ENCODE results near the gene C22orf42.

The C22orf42 gene, protein sequence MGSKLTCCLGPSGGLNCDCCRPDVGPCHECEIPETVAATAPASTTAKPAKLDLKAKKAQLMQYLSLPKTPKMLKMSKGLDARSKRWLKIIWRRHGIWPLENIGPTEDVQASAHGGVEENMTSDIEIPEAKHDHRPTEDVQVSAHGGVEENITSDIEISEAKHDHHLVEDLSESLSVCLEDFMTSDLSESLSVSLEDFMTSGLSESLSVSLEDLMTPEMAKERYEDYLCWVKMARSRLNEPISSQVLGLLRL

DNA sequence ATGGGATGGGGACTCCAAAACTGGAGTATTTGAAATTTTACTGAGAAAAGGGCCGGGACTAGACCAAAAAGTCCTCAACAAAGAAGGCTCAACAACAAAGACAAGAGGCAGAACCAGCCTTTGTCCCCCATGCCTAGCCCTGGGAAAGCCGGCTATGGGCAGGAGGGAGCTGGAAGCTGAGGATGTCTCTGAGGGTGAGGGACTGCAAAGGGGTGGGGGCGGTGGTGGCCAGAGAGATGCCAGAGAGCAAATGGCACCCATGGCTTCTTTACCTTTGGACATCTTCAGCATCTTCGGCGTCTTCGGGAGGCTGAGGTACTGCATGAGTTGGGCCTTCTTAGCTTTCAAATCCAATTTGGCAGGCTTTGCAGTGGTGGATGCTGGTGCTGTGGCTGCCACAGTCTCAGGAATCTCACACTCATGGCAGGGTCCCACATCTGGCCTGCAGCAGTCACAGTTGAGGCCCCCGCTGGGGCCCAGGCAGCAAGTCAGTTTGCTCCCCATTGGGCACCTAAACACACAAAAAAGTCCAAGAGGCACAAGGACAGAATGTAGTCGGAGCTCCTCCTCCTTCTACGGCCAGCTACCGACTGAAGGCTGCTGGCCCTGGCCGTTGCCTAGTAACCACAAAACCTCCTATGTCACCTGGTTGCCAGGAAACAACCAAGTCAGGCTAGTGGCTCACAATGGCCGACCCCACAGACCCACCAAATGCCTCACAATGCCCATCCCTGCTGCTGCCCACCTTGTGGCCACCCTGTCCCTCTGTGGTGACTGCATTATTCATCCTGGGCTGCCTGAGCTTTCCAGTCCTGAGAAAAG, at the start of gene C22orf42:
C22orf42 (minus strand) TSS at position 592 of the 822 bp plus-strand sequence; CDS start at position 504, 88 bp downstream.
- H3K9me3 Mint-ChIP-seq = no peaks in the 10 kb centered on the region
- H3K27me3 Mint-ChIP-seq (ENCODE audit: low read depth, poor library complexity) = peaks cover 9% of the 10 kb centered on the region
- H3K4me3 Mint-ChIP-seq = no peak within 1 kb of the TSS
- TF ChIP-seq, protein P1, sequence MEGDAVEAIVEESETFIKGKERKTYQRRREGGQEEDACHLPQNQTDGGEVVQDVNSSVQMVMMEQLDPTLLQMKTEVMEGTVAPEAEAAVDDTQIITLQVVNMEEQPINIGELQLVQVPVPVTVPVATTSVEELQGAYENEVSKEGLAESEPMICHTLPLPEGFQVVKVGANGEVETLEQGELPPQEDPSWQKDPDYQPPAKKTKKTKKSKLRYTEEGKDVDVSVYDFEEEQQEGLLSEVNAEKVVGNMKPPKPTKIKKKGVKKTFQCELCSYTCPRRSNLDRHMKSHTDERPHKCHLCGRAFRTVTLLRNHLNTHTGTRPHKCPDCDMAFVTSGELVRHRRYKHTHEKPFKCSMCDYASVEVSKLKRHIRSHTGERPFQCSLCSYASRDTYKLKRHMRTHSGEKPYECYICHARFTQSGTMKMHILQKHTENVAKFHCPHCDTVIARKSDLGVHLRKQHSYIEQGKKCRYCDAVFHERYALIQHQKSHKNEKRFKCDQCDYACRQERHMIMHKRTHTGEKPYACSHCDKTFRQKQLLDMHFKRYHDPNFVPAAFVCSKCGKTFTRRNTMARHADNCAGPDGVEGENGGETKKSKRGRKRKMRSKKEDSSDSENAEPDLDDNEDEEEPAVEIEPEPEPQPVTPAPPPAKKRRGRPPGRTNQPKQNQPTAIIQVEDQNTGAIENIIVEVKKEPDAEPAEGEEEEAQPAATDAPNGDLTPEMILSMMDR (IDR thresholded peaks at IDR 0.05) = no peak
- no peak for DNase-seq
- H3K36me3 Mint-ChIP-seq (ENCODE audit: low read depth) = no peaks in the 10 kb centered on the region
- no peak within 1 kb of the TSS for H3K27ac Mint-ChIP-seq
- H3K4me1 Mint-ChIP-seq = peaks cover 2% of the 10 kb centered on the region

DNA sequence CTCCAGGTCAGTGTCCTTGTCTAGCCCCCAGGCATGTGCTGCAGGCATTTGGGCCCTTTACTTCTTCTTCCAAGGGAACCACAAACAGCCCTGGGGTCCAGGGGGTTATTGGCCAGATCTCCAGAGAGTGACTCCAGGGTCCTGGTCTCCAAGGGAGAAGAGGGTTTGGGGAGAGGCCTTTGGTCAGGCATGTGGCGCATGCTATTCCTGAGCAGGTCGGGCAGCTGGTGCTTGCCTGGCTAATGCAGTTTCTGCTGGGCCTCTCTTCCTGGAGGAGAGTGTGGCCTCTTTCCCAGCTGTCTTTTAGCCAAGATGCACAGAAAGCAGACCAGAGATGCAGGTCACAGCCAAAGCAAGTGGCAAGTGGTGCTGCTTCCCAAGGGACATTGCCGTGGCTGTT, 49.6 kb upstream of the C22orf42 start:
- no peak for DNase-seq
- Mint-ChIP-seq H3K36me3 (ENCODE audit: low read depth) (no peaks in the 10 kb centered on the region), H3K27ac (no peak overlapping the region), H3K9me3 (no peaks in the 10 kb centered on the region), H3K27me3 (ENCODE audit: low read depth, poor library complexity) (peaks cover 53% of the 10 kb centered on the region), H3K4me3 (no peak overlapping the region), H3K4me1 (peaks cover 23% of the 10 kb centered on the region)
- TF ChIP-seq, protein P1 (IDR thresholded peaks at IDR 0.05) = no peak

DNA sequence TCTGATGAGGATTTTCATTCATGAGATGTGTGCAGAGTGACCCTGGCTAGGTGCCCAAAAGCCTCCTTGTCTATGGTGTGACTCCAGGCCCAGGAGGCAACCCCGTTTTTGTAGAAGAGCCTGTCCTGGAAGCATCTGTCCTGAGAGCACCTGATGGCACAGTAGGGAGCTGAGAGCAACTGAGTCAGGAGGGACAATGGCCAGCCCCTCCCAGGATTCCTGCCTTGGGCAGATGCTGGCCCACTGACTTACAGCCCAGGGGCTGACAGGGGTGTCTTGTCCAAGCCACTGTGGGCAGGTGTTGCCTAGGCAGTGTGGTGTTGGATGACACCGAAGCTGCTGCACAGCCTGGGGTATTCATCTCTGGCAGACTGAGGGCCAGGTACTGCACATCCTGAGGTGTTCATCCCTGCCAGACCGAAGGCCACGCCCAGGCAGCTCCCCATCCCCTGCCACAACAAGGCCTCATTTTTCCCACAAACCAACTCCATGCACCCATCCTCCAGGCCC, 48.9 kb upstream of the C22orf42 start:
- Mint-ChIP-seq H3K4me3 (no peak overlapping the region), H3K27me3 (ENCODE audit: low read depth, poor library complexity) (peaks cover 59% of the 10 kb centered on the region), H3K36me3 (ENCODE audit: low read depth) (no peaks in the 10 kb centered on the region), H3K4me1 (peaks cover 30% of the 10 kb centered on the region), H3K27ac (no peak overlapping the region), H3K9me3 (no peaks in the 10 kb centered on the region)
- DNase-seq = no peak
- TF ChIP-seq, protein P1 (IDR thresholded peaks at IDR 0.05) = no peak

DNA sequence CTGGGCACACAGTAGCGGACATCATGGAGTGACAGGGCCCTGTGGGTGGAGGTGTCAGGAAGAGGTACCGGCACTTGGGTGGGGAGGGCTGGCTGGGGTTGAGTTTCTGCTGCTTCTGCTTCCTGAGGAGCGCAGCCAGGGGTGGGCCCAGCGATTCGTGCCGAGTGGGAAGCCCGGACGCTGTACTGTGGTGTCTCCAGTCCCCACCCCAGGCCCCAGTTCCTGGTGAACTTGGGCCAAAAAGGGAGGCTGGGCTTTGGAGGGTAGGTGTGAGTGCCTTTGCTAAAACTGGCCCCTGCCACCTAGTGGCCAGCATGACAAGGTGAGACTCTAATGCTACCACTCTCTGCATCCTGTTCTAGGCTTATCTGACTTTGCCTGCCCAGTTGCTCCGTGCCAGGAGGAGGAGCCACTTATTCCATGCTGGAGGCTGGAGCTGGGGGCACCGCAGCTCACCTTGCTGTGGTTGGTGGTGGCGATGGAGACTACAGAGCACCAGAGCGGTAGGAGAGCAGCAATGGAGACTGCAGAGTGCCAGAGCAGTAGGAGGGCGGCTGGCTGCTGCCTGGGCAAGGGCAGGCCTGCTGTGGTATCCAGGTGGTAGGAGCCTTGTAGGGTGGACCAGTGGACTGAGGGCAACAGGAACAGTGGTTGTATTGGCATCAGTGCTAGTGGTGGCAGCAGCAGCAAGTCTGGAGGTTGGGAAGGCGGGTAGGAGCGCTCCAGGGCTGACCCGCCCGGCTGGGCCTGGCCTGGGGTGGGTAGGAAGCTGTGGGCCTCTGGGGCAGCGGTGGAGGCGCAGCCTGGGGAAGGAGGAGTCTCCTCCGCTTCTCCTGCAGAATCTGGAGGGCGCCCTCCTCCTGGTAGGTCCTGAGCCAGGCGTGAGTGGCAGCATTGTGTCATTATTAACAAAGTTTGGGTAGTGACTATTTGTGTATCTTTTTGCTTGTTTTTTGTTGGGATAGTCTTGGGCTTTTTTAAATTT, 48.0 kb upstream of the C22orf42 start:
- H3K27ac Mint-ChIP-seq = no peak overlapping the region
- TF ChIP-seq, protein P1 (IDR thresholded peaks at IDR 0.05) = peak; percentile 51
- H3K27me3 Mint-ChIP-seq (ENCODE audit: low read depth, poor library complexity) = peaks cover 69% of the 10 kb centered on the region
- peaks cover 31% of the 10 kb centered on the region for H3K4me1 Mint-ChIP-seq
- H3K9me3 Mint-ChIP-seq = no peaks in the 10 kb centered on the region
- H3K36me3 Mint-ChIP-seq (ENCODE audit: low read depth) = no peaks in the 10 kb centered on the region
- DNase-seq = peak; percentile 22
- H3K4me3 Mint-ChIP-seq = no peak overlapping the region

DNA sequence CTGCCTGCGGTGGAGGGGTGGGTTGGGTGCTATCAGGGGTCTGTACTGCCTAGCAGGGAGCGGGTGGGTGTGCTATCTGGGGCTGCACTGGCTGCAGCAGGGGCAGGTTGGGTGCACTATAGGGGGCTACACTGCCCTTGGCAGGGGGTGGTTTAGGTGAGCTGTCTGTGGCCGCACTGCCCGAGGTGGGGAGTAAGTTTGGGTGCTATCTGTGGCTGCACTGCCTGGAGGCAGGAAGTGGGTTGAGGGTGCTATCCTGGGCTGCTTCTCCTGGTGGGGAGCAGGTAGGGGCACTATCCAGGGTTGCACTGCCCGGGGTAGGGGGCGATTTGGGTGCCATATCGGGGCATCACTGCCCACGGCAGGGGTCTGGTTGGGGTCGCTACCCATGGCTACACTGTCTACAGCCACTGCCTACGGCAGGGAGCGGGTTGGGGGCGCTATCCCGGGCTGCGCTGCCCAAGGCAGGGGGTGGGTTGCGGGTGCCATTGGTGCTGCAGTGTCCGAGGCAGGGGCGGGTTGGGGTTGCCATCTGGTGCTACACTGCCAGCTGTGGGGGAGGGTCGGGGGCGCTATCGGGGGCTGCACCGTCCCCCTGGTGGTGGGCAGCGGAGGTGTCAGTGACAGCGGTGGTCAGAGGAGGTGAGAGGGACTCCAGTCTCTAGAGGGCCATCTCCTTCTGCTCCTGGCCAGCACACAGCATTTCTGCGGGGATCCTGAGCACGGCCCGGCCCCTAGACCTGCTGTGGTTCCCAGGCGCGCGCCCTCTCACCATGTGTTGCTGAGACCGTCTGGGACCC, 47.1 kb upstream of the C22orf42 start:
- Mint-ChIP-seq H3K4me3 (peak overlapping the region; percentile 87), H3K27me3 (ENCODE audit: low read depth, poor library complexity) (peaks cover 76% of the 10 kb centered on the region), H3K27ac (no peak overlapping the region), H3K9me3 (no peaks in the 10 kb centered on the region), H3K36me3 (ENCODE audit: low read depth) (no peaks in the 10 kb centered on the region), H3K4me1 (peaks cover 31% of the 10 kb centered on the region)
- TF ChIP-seq, protein P1 (IDR thresholded peaks at IDR 0.05) = no peak
- peak; percentile 52 for DNase-seq
